ENCODE measurements around the gene RTRAF.

RTRAF gene

GRCh38 chr14:52055167-52055566 is 65.8 kb downstream of the RTRAF start:
- no peak overlapping the region for H3K4me2 ChIP-seq (ENCODE audit: low read length)
- TF ChIP-seq EZH2phosphoT487 (IDR thresholded peaks at IDR 0.05; ENCODE audit: low read depth): no peak
- no peak for TF ChIP-seq CTCF (IDR thresholded peaks at IDR 0.05; ENCODE audit: low read depth, low read length)

GRCh38 chr14:52058341-52058740 is 69.0 kb downstream of the RTRAF start:
- H2AFZ ChIP-seq (ENCODE audit: low read depth, low read length): no peak overlapping the region
- H3K27me3 ChIP-seq (ENCODE audit: low read depth, low read length): peaks cover 42% of the 10 kb centered on the region
- H3K4me3 ChIP-seq (ENCODE audit: low read length): no peak overlapping the region
- H3K79me2 ChIP-seq (ENCODE audit: low read length): no peaks in the 10 kb centered on the region
- no peaks in the 10 kb centered on the region for H3K9me3 ChIP-seq (ENCODE audit: insufficient read depth, low read length)
- H3K27ac ChIP-seq (ENCODE audit: low read length): no peak overlapping the region
- H4K20me1 ChIP-seq (ENCODE audit: insufficient read depth, low read length): no peaks in the 10 kb centered on the region
- no peak overlapping the region for H3K4me2 ChIP-seq (ENCODE audit: low read length)
- no peaks in the 10 kb centered on the region for H3K36me3 ChIP-seq (replicated peaks; ENCODE audit: low read depth, low read length)
- H3K4me1 ChIP-seq (ENCODE audit: low read length): no peaks in the 10 kb centered on the region
- TF ChIP-seq CTCF (IDR thresholded peaks at IDR 0.05; ENCODE audit: low read depth, low read length) (no peak), EZH2phosphoT487 (IDR thresholded peaks at IDR 0.05; ENCODE audit: low read depth) (no peak)
- no peak overlapping the region for H3K9ac ChIP-seq (ENCODE audit: low read length)

More at GRCh38 chr14:52055167-52055566, 65.8 kb downstream of the RTRAF start:
- Histone ChIP-seq H4K20me1 (ENCODE audit: insufficient read depth, low read length) (no peaks in the 10 kb centered on the region), H3K9me3 (ENCODE audit: insufficient read depth, low read length) (no peaks in the 10 kb centered on the region), H3K79me2 (ENCODE audit: low read length) (no peaks in the 10 kb centered on the region), H3K4me3 (ENCODE audit: low read length) (no peak overlapping the region), H3K36me3 (replicated peaks; ENCODE audit: low read depth, low read length) (no peaks in the 10 kb centered on the region), H3K27ac (ENCODE audit: low read length) (no peak overlapping the region), H3K4me1 (ENCODE audit: low read length) (no peaks in the 10 kb centered on the region), H3K9ac (ENCODE audit: low read length) (no peak overlapping the region), H3K27me3 (ENCODE audit: low read depth, low read length) (peaks cover 40% of the 10 kb centered on the region), H2AFZ (ENCODE audit: low read depth, low read length) (no peak overlapping the region)

GRCh38 chr14:52059649-52060048 is 70.3 kb downstream of the RTRAF start:
- H3K79me2 ChIP-seq (ENCODE audit: low read length): no peaks in the 10 kb centered on the region
- H3K27me3 ChIP-seq (ENCODE audit: low read depth, low read length): peaks cover 37% of the 10 kb centered on the region
- no peaks in the 10 kb centered on the region for H3K36me3 ChIP-seq (replicated peaks; ENCODE audit: low read depth, low read length)
- no peak overlapping the region for H3K9ac ChIP-seq (ENCODE audit: low read length)
- H3K4me3 ChIP-seq (ENCODE audit: low read length): no peak overlapping the region
- TF ChIP-seq EZH2phosphoT487 (IDR thresholded peaks at IDR 0.05; ENCODE audit: low read depth) (no peak), CTCF (IDR thresholded peaks at IDR 0.05; ENCODE audit: low read depth, low read length) (no peak)
- no peak overlapping the region for H2AFZ ChIP-seq (ENCODE audit: low read depth, low read length)
- no peaks in the 10 kb centered on the region for H4K20me1 ChIP-seq (ENCODE audit: insufficient read depth, low read length)
- H3K4me1 ChIP-seq (ENCODE audit: low read length): no peaks in the 10 kb centered on the region
- H3K27ac ChIP-seq (ENCODE audit: low read length): no peak overlapping the region
- no peaks in the 10 kb centered on the region for H3K9me3 ChIP-seq (ENCODE audit: insufficient read depth, low read length)
- no peak overlapping the region for H3K4me2 ChIP-seq (ENCODE audit: low read length)

GRCh38 chr14:52060080-52060479 is 70.7 kb downstream of the RTRAF start:
- Histone ChIP-seq H3K36me3 (replicated peaks; ENCODE audit: low read depth, low read length) (no peaks in the 10 kb centered on the region), H3K4me3 (ENCODE audit: low read length) (no peak overlapping the region), H3K27me3 (ENCODE audit: low read depth, low read length) (peaks cover 33% of the 10 kb centered on the region), H3K9ac (ENCODE audit: low read length) (no peak overlapping the region), H3K4me1 (ENCODE audit: low read length) (no peaks in the 10 kb centered on the region), H2AFZ (ENCODE audit: low read depth, low read length) (no peak overlapping the region), H3K4me2 (ENCODE audit: low read length) (no peak overlapping the region), H3K27ac (ENCODE audit: low read length) (no peak overlapping the region), H3K9me3 (ENCODE audit: insufficient read depth, low read length) (no peaks in the 10 kb centered on the region), H4K20me1 (ENCODE audit: insufficient read depth, low read length) (no peaks in the 10 kb centered on the region), H3K79me2 (ENCODE audit: low read length) (no peaks in the 10 kb centered on the region)
- TF ChIP-seq CTCF (IDR thresholded peaks at IDR 0.05; ENCODE audit: low read depth, low read length) (no peak), EZH2phosphoT487 (IDR thresholded peaks at IDR 0.05; ENCODE audit: low read depth) (no peak)

Data from OCI-LY3 (cell line).